ENCODE measurements around the gene COG2. TPM values are rescaled to one million over a fixed set of nuclear protein-coding genes. Genes with fewer than 3 reads are reported as not detected.
A peak's percentile ranks its signal among the peaks of the same experiment; 100 is the strongest.

COG2 gene
- total RNA-seq, 2 experiments from 2014 or later = 29.9 to 31.2 TPM

- ChIA-PET POLR2A (no interaction called here), CTCF (no interaction called here)
- H3K27ac Mint-ChIP-seq = no peak overlapping the region
- no peaks in the 10 kb centered on the region for H3K9me3 Mint-ChIP-seq (ENCODE audit: insufficient read depth)
- no peaks in the 10 kb centered on the region for H3K36me3 Mint-ChIP-seq (ENCODE audit: low read depth)
- no peak overlapping the region for H3K4me3 Mint-ChIP-seq
- ATAC-seq = no peak
- no peaks in the 10 kb centered on the region for H3K4me1 Mint-ChIP-seq (ENCODE audit: low read depth)
- DNase-seq = no peak
- peaks cover 6% of the 10 kb centered on the region for H3K27me3 Mint-ChIP-seq (ENCODE audit: low read depth)
Measured at GRCh38 chr1:230631477-230631876, 10.8 kb upstream of the COG2 start.

GRCh38 chr1:230632273-230632873 lies 9.9 kb upstream of the COG2 start:
- DNase-seq (peak; percentile 27), ATAC-seq (peak; percentile 49)
- Mint-ChIP-seq H3K27me3 (ENCODE audit: low read depth) (peaks cover 15% of the 10 kb centered on the region), H3K4me3 (no peak overlapping the region), H3K36me3 (ENCODE audit: low read depth) (no peaks in the 10 kb centered on the region), H3K9me3 (ENCODE audit: insufficient read depth) (no peaks in the 10 kb centered on the region), H3K4me1 (ENCODE audit: low read depth) (no peaks in the 10 kb centered on the region), H3K27ac (no peak overlapping the region)
- POLR2A ChIA-PET = no interaction called here
- CTCF ChIA-PET = no interaction called here

- Mint-ChIP-seq H3K4me3 (no peak overlapping the region), H3K36me3 (ENCODE audit: low read depth) (no peaks in the 10 kb centered on the region), H3K27me3 (ENCODE audit: low read depth) (peaks cover 17% of the 10 kb centered on the region), H3K4me1 (ENCODE audit: low read depth) (no peaks in the 10 kb centered on the region), H3K27ac (no peak overlapping the region), H3K9me3 (ENCODE audit: insufficient read depth) (no peaks in the 10 kb centered on the region)
- ChIA-PET CTCF (interaction anchor here (0.7 to 1.4 kb wide), 2 partner anchors 10 to 231 kb away, joined by 3 to 5 read pairs; no protein-coding TSS in a partner anchor), POLR2A (no interaction called here)
- DNase-seq (no peak), ATAC-seq (no peak)
Measured at GRCh38 chr1:230633469-230633868, 8.8 kb upstream of the COG2 start.

GRCh38 chr1:230634384-230634783 lies 7.9 kb upstream of the COG2 start:
- no peaks in the 10 kb centered on the region for H3K36me3 Mint-ChIP-seq (ENCODE audit: low read depth)
- peaks cover 19% of the 10 kb centered on the region for H3K27me3 Mint-ChIP-seq (ENCODE audit: low read depth)
- no peak overlapping the region for H3K27ac Mint-ChIP-seq
- ChIA-PET POLR2A (no interaction called here), CTCF (interaction anchor here (0.7 to 1.4 kb wide), 2 partner anchors 9 to 638 kb away, joined by 3 to 5 read pairs; no protein-coding TSS in a partner anchor)
- H3K4me1 Mint-ChIP-seq (ENCODE audit: low read depth) = no peaks in the 10 kb centered on the region
- DNase-seq (no peak), ATAC-seq (no peak)
- H3K9me3 Mint-ChIP-seq (ENCODE audit: insufficient read depth) = no peaks in the 10 kb centered on the region
- no peak overlapping the region for H3K4me3 Mint-ChIP-seq

- peaks cover 8% of the 10 kb centered on the region for H3K4me1 Mint-ChIP-seq (ENCODE audit: low read depth)
- ATAC-seq (no peak), DNase-seq (no peak)
Measured at GRCh38 chr1:230636575-230637148, 5.6 kb upstream of the COG2 start.

GRCh38 chr1:230639714-230640209 lies 2.5 kb upstream of the COG2 start:
- Mint-ChIP-seq H3K4me3 (no peak overlapping the region), H3K4me1 (ENCODE audit: low read depth) (peaks cover 30% of the 10 kb centered on the region), H3K27me3 (ENCODE audit: low read depth) (peaks cover 21% of the 10 kb centered on the region), H3K36me3 (ENCODE audit: low read depth) (peaks cover 5% of the 10 kb centered on the region), H3K9me3 (ENCODE audit: insufficient read depth) (no peaks in the 10 kb centered on the region), H3K27ac (no peak overlapping the region)
- ChIA-PET CTCF (no interaction called here), POLR2A (no interaction called here)
- ATAC-seq (no peak), DNase-seq (no peak)

More at GRCh38 chr1:230636575-230637148, 5.6 kb upstream of the COG2 start:
- H3K4me3 Mint-ChIP-seq = no peak overlapping the region
- H3K27ac Mint-ChIP-seq = no peak overlapping the region
- POLR2A ChIA-PET = no interaction called here
- peaks cover 21% of the 10 kb centered on the region for H3K27me3 Mint-ChIP-seq (ENCODE audit: low read depth)
- H3K36me3 Mint-ChIP-seq (ENCODE audit: low read depth) = no peaks in the 10 kb centered on the region
- CTCF ChIA-PET = no interaction called here
- H3K9me3 Mint-ChIP-seq (ENCODE audit: insufficient read depth) = no peaks in the 10 kb centered on the region

DNA sequence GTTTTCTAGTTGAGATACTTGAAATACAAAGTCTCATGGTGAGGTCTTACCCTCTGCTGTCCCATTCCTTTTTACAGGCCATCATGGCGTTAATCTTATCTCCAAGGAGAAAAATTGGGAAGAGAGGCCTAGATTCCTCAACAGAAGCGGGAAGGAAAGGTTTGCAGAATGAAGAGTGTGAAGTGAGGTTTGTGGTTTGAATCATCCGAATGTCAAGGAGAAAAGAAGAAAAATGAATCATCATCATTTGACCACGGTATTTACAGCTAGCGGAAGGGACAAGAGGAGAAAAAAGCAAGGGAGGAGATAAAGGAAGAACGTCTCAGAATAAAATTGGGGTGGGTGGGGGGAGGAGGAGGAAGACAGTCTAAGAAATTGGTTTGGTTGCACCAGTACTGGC lies 935 bp upstream of the COG2 start:
- Mint-ChIP-seq H3K9me3 (ENCODE audit: insufficient read depth) (no peaks in the 10 kb centered on the region), H3K27me3 (ENCODE audit: low read depth) (peaks cover 19% of the 10 kb centered on the region), H3K4me1 (ENCODE audit: low read depth) (peaks cover 35% of the 10 kb centered on the region), H3K4me3 (peak overlapping the region; percentile 14), H3K36me3 (ENCODE audit: low read depth) (peaks cover 8% of the 10 kb centered on the region), H3K27ac (no peak overlapping the region)
- ChIA-PET POLR2A (interaction anchor here (0.8 kb wide), 1 partner anchor 330 kb away, joined by 3 read pairs; no protein-coding TSS in a partner anchor), CTCF (interaction anchor here (0.7 to 1.7 kb wide), 3 partner anchors 32 to 338 kb away, joined by 3 to 7 read pairs (median 5); partner anchors contain the start of genes ARV1 and TTC13)
- ATAC-seq (no peak), DNase-seq (no peak)

DNA sequence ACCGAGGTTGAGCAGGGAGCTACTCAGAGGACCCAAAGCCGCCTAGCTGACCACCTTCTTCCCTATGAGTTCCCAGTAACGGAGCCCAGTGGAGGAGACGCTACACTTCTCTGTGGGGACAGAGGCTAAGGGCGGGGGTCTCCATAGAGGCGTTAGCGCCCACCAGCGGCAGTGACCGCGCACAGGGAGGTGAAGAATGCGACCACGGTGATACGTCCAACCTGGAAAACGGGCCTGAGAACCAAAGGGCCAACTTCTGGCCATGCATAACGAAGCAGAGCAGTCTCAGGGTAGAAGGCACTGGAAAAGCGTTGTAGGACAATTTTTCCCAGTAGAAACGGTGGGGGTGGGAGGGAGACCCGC lies 400 bp upstream of the COG2 start:
- peaks cover 14% of the 10 kb centered on the region for H3K27me3 Mint-ChIP-seq (ENCODE audit: low read depth)
- peaks cover 9% of the 10 kb centered on the region for H3K36me3 Mint-ChIP-seq (ENCODE audit: low read depth)
- CTCF ChIA-PET = interaction anchor here (0.5 to 2.2 kb wide), 13 partner anchors 9 to 573 kb away, joined by 3 to 13 read pairs (median 3); partner anchors contain the start of genes ARV1 and TTC13
- DNase-seq = no peak
- no peaks in the 10 kb centered on the region for H3K9me3 Mint-ChIP-seq (ENCODE audit: insufficient read depth)
- H3K4me1 Mint-ChIP-seq (ENCODE audit: low read depth) = peaks cover 36% of the 10 kb centered on the region
- ATAC-seq = no peak
- H3K4me3 Mint-ChIP-seq = peak overlapping the region; percentile 95
- H3K27ac Mint-ChIP-seq = no peak overlapping the region
- POLR2A ChIA-PET = interaction anchor here (0.8 kb wide), 1 partner anchor 329 kb away, joined by 3 read pairs; no protein-coding TSS in a partner anchor

DNA sequence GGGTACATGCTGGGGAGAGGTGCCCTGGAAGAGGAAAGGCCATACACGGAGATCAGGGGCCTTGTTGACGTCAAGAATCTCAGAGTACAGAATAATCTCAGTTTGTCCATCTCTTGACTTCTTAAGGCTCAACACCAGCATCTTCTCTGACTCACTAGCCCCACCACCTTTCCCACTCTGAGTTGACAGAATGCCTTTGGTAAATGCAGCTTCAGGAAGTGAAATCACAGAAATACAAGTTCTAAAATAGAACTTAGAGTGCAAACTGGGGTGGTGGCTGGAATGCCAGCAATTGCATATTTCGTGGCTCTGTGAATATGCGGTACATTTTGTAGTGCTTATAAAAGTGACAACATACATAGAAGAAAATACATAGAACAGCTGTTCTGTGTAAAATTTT lies 1.6 kb downstream of the COG2 start:
- CTCF ChIA-PET = interaction anchor here (0.6 to 2.2 kb wide), 2 partner anchors 23 to 409 kb away, joined by 3 to 13 read pairs; no protein-coding TSS in a partner anchor
- ATAC-seq = no peak
- H3K9me3 Mint-ChIP-seq (ENCODE audit: insufficient read depth) = no peaks in the 10 kb centered on the region
- no peak for DNase-seq
- POLR2A ChIA-PET = no interaction called here
- H3K27me3 Mint-ChIP-seq (ENCODE audit: low read depth) = peaks cover 3% of the 10 kb centered on the region
- H3K27ac Mint-ChIP-seq = no peak overlapping the region
- H3K36me3 Mint-ChIP-seq (ENCODE audit: low read depth) = peaks cover 10% of the 10 kb centered on the region
- peak overlapping the region; percentile 95 for H3K4me3 Mint-ChIP-seq
- H3K4me1 Mint-ChIP-seq (ENCODE audit: low read depth) = peaks cover 42% of the 10 kb centered on the region

DNA sequence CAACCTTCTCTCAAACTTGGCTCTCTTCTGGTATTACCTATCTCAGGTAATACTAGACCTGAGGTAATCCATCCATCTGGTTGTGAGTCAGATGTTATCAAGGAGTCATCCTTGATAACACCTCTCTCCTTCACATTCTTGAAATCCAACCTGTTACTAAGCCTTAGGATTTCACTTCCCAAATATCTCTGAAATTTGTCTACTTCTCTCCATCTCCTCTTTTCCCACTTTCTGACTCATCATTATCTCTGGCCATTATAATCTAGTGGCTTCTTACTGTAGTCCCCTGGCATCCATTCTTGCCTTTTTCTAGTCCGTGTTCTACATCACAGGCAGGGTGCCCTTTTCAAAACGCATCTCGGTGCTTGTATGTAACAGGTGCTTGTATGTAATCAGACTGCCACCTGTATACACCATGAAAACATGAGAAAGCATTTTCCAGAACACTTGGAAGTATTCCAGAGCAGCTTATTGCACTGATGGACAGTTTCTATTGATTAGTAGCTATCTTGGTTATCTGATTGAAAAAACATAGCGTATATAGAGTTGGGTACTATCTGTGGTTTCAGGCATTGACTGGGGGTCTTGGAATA lies 4.5 kb downstream of the COG2 start:
- H3K27me3 Mint-ChIP-seq (ENCODE audit: low read depth) = no peaks in the 10 kb centered on the region
- H3K4me1 Mint-ChIP-seq (ENCODE audit: low read depth) = peaks cover 33% of the 10 kb centered on the region
- DNase-seq (no peak), ATAC-seq (no peak)
- no peak overlapping the region for H3K27ac Mint-ChIP-seq
- H3K4me3 Mint-ChIP-seq = no peak overlapping the region
- CTCF ChIA-PET = no interaction called here
- peaks cover 5% of the 10 kb centered on the region for H3K9me3 Mint-ChIP-seq (ENCODE audit: insufficient read depth)
- peaks cover 15% of the 10 kb centered on the region for H3K36me3 Mint-ChIP-seq (ENCODE audit: low read depth)
- POLR2A ChIA-PET = no interaction called here

GRCh38 chr1:230647321-230647720 lies 5.0 kb downstream of the COG2 start:
- POLR2A ChIA-PET = no interaction called here
- peaks cover 30% of the 10 kb centered on the region for H3K4me1 Mint-ChIP-seq (ENCODE audit: low read depth)
- ATAC-seq (no peak), DNase-seq (no peak)
- no peak overlapping the region for H3K4me3 Mint-ChIP-seq
- CTCF ChIA-PET = no interaction called here
- H3K27me3 Mint-ChIP-seq (ENCODE audit: low read depth) = no peaks in the 10 kb centered on the region
- no peak overlapping the region for H3K27ac Mint-ChIP-seq
- H3K36me3 Mint-ChIP-seq (ENCODE audit: low read depth) = peaks cover 17% of the 10 kb centered on the region
- peaks cover 7% of the 10 kb centered on the region for H3K9me3 Mint-ChIP-seq (ENCODE audit: insufficient read depth)

- Mint-ChIP-seq H3K4me3 (no peak overlapping the region), H3K9me3 (ENCODE audit: insufficient read depth) (peaks cover 14% of the 10 kb centered on the region), H3K27ac (no peak overlapping the region), H3K36me3 (ENCODE audit: low read depth) (peaks cover 20% of the 10 kb centered on the region), H3K27me3 (ENCODE audit: low read depth) (no peaks in the 10 kb centered on the region), H3K4me1 (ENCODE audit: low read depth) (peaks cover 29% of the 10 kb centered on the region)
- CTCF ChIA-PET = no interaction called here
- POLR2A ChIA-PET = no interaction called here
- no peak for ATAC-seq
- no peak for DNase-seq
Measured at GRCh38 chr1:230648114-230648513, 5.8 kb downstream of the COG2 start.
